ENCODE data around the gene KCNQ1OT1. TPM values are rescaled to one million over a fixed set of nuclear protein-coding genes. Genes with fewer than 3 reads are reported as not detected.

KCNQ1OT1 gene
- total RNA-seq, 2 donors from 2014 or later = 5.2 to 6.9 TPM

DNA sequence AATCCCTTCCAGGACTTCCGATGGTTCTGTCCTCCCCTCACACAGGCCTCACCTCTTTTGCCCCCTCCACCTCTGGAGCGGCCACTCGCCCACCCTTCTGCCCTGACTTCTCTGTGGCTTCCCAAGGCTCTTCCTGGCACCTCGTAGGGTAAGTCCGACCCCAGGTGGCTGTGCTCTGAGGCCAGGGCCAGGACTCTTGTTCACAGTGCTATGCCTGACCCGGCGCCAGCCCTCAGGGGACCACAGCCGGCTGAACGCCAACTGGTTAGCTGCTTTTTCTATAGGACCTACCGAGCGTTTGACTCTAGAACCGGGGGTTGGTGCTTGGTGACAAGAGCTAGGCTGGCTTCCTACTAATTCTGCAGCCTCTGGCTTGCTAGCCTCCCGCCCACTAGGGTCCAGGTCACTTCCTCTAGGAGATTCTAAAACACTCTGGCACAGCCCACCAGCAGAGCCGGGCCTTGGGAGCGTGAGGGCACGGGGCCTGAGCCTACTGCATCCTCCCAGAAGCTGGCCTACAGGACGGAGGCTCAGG is 28.4 kb upstream of the KCNQ1OT1 start:
- H3K36me3 ChIP-seq (ENCODE audit: control insufficient read depth, insufficient read depth, low read length) = no peaks in the 10 kb centered on the region
- no peaks in the 10 kb centered on the region for H3K9me3 ChIP-seq (ENCODE audit: control insufficient read depth, low read length)
- no peak overlapping the region for H3K9ac ChIP-seq (ENCODE audit: extremely low read depth, low read length, poor library complexity, severe bottlenecking)
- H3K36me3 Mint-ChIP-seq (ENCODE audit: low read depth) = no peaks in the 10 kb centered on the region
- H3K4me3 ChIP-seq (ENCODE audit: low read length) = no peak overlapping the region
- peaks cover 5% of the 10 kb centered on the region for H3K27me3 ChIP-seq (ENCODE audit: control insufficient read depth, insufficient read depth, low read length, poor library complexity, severe bottlenecking)
- H3K27ac Mint-ChIP-seq = no peak overlapping the region
- H3K4me3 Mint-ChIP-seq = no peak overlapping the region
- no peaks in the 10 kb centered on the region for H3K9me3 Mint-ChIP-seq
- peaks cover 27% of the 10 kb centered on the region for H3K4me1 Mint-ChIP-seq
- no peak overlapping the region for H3K27ac ChIP-seq (ENCODE audit: low read depth, low read length)
- peaks cover 63% of the 10 kb centered on the region for H3K27me3 Mint-ChIP-seq (ENCODE audit: insufficient read depth)
- H3K4me1 ChIP-seq (ENCODE audit: control insufficient read depth, insufficient read depth, low read length) = peaks cover 10% of the 10 kb centered on the region
- WGBS, 2 experiments (ENCODE audit: insufficient coverage in 1 of 2, insufficient read length in 1 of 2) = 86 to 89% methylated on average over 12 to 17 of the region's 17 CpGs
- no peak for DNase-seq
- TF ChIP-seq, protein P1, sequence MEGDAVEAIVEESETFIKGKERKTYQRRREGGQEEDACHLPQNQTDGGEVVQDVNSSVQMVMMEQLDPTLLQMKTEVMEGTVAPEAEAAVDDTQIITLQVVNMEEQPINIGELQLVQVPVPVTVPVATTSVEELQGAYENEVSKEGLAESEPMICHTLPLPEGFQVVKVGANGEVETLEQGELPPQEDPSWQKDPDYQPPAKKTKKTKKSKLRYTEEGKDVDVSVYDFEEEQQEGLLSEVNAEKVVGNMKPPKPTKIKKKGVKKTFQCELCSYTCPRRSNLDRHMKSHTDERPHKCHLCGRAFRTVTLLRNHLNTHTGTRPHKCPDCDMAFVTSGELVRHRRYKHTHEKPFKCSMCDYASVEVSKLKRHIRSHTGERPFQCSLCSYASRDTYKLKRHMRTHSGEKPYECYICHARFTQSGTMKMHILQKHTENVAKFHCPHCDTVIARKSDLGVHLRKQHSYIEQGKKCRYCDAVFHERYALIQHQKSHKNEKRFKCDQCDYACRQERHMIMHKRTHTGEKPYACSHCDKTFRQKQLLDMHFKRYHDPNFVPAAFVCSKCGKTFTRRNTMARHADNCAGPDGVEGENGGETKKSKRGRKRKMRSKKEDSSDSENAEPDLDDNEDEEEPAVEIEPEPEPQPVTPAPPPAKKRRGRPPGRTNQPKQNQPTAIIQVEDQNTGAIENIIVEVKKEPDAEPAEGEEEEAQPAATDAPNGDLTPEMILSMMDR (conservative IDR thresholded peaks at IDR 0.05) = no peak

DNA sequence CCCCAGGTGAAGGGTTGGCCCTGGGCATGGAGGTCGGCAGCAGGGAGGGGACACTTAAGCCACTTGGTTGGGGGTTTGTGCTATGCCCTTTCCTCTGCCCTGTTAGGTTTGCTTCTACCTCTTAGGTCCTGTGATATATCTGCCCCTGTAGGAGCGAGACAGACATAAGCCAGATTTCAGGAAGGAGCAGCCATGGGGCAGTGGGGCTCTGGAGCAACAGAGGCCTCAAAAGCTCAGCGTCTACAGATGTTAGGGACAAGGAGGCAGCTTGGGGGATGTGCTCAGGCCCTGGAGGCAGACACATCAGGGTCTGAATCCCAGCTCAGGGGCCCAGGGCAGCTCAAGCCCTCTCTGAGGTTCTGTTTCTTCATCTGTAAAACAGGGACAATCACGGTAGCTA is 27.2 kb upstream of the KCNQ1OT1 start:
- TF ChIP-seq, protein P1 (conservative IDR thresholded peaks at IDR 0.05) = no peak
- H3K4me3 ChIP-seq (ENCODE audit: low read length) = no peak overlapping the region
- H3K4me1 Mint-ChIP-seq = peaks cover 31% of the 10 kb centered on the region
- 92 to 94% methylated on average over 4 of the region's 4 CpGs for WGBS, 2 experiments (ENCODE audit: insufficient coverage in 1 of 2, insufficient read length in 1 of 2)
- H3K27me3 ChIP-seq (ENCODE audit: control insufficient read depth, insufficient read depth, low read length, poor library complexity, severe bottlenecking) = peaks cover 5% of the 10 kb centered on the region
- no peaks in the 10 kb centered on the region for H3K36me3 ChIP-seq (ENCODE audit: control insufficient read depth, insufficient read depth, low read length)
- H3K9me3 ChIP-seq (ENCODE audit: control insufficient read depth, low read length) = no peaks in the 10 kb centered on the region
- H3K36me3 Mint-ChIP-seq (ENCODE audit: low read depth) = no peaks in the 10 kb centered on the region
- H3K27me3 Mint-ChIP-seq (ENCODE audit: insufficient read depth) = peaks cover 67% of the 10 kb centered on the region
- H3K4me3 Mint-ChIP-seq = no peak overlapping the region
- peaks cover 10% of the 10 kb centered on the region for H3K4me1 ChIP-seq (ENCODE audit: control insufficient read depth, insufficient read depth, low read length)
- H3K27ac Mint-ChIP-seq = no peak overlapping the region
- DNase-seq = no peak
- H3K9me3 Mint-ChIP-seq = no peaks in the 10 kb centered on the region
- no peak overlapping the region for H3K27ac ChIP-seq (ENCODE audit: low read depth, low read length)
- no peak overlapping the region for H3K9ac ChIP-seq (ENCODE audit: extremely low read depth, low read length, poor library complexity, severe bottlenecking)

DNA sequence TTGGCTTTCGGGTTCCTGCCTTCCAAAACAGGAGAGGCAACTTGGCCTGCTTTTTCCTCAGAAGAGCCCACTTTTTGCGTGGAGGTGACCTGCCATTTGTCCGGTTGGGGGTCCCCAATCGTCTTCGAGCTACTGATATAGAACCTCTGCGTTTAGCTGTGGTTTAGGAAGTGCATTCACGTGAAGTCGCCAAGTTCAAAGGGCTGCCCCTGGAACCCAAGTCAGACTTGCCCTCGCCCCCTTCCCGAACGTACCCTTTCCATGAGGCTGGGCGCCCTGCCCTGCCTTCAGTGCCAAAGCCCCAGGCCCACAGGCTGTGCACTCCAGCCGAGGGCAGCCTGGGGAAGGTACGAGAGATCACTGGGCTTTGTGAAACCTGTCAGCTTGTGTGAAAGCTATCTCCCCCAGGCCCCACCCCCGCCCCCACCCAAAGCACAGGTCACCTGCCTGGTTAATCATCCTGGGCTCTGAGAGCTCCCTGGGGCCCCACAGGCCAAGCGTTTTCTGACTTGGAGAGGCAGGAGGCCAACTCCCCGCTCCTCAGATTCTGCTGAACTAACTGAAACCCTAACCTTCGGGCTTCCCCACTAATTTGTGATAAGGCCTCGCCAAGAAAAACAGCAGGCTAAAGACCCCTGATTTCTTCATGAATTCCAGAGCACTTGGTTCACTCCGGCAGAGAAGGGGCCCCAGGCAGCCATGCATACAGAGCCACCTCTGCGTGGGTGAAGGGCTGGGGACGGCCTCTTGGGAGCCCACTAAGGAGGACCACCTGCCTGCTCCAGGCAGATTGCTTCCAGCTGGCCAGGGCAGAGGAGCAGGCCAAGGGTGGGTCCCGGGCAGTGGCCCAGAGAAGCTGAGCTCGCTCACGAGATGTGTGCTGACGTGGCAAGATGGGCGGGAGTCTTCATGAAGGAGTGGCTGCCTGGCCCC is 25.8 kb upstream of the KCNQ1OT1 start:
- 89 to 93% methylated on average over 20 to 27 of the region's 27 CpGs for WGBS, 2 experiments (ENCODE audit: insufficient coverage in 1 of 2, insufficient read length in 1 of 2)

More for the DNA sequence above, 25.8 kb upstream of the KCNQ1OT1 start:
- no peak overlapping the region for H3K9ac ChIP-seq (ENCODE audit: extremely low read depth, low read length, poor library complexity, severe bottlenecking)
- no peaks in the 10 kb centered on the region for H3K36me3 ChIP-seq (ENCODE audit: control insufficient read depth, insufficient read depth, low read length)
- Mint-ChIP-seq H3K4me1 (peaks cover 43% of the 10 kb centered on the region), H3K36me3 (ENCODE audit: low read depth) (no peaks in the 10 kb centered on the region), H3K4me3 (no peak overlapping the region), H3K27me3 (ENCODE audit: insufficient read depth) (peaks cover 67% of the 10 kb centered on the region), H3K27ac (peak overlapping the region; percentile 45), H3K9me3 (no peaks in the 10 kb centered on the region)
- no peak for DNase-seq
- TF ChIP-seq, protein P1 (conservative IDR thresholded peaks at IDR 0.05) = no peak
- peaks cover 17% of the 10 kb centered on the region for H3K4me1 ChIP-seq (ENCODE audit: control insufficient read depth, insufficient read depth, low read length)
- peaks cover 5% of the 10 kb centered on the region for H3K27me3 ChIP-seq (ENCODE audit: control insufficient read depth, insufficient read depth, low read length, poor library complexity, severe bottlenecking)
- no peak overlapping the region for H3K4me3 ChIP-seq (ENCODE audit: low read length)
- no peak overlapping the region for H3K27ac ChIP-seq (ENCODE audit: low read depth, low read length)
- H3K9me3 ChIP-seq (ENCODE audit: control insufficient read depth, low read length) = no peaks in the 10 kb centered on the region

Measured in endodermal cell (in vitro differentiated cells).